Lower leg skin (tissue), 4 donors: ENCODE measurements around the gene SPOCK1. TPM values are rescaled to one million over a fixed set of nuclear protein-coding genes. Genes with fewer than 3 reads are reported as not detected.
"Not testable (repeated sequence)": the region's sequence is repeated elsewhere in the genome, so short reads cannot be mapped to it uniquely, and the experiment has no call there.

Experiments
- DNase-seq, 2 donors: peaks; one replicate each; pipeline ENCODE4 v3.0.0-alpha.2; 2019; ENCODE audit warnings: low spot score in 2 of 2
- H3K4me3 ChIP-seq: fragments of 200-600 bp; sonication (generic); 2 replicates; pipeline ENCODE4 v1.5.1; 2017; ENCODE audit warnings: mild to moderate bottlenecking, low read depth; ENCODE audit not compliant: poor library complexity, severe bottlenecking
- POLR2A ChIP-seq, 2 donors: fragments of 450-650 bp; IDR thresholded peaks; one replicate each; pipeline ENCODE4 v1.6.1; 2016 to 2017; ENCODE audit warnings: antibody characterized with exemption in 2 of 2, mild to moderate bottlenecking in 1 of 2, moderate library complexity in 1 of 2
- WGBS, 2 donors: methylation state at CpG; one replicate each; pipeline ENCODE4 v1.1.5; 2018; 5-methylcytosine and 5-hydroxymethylcytosine counted together
- intact Hi-C: fragments of 100-400 bp; cut with DNase I; formaldehyde crosslinking; loops from one replicate; pipeline ENCODE4 v1.15.0; 2023; ENCODE audit warnings: low total_unique reads
- total RNA-seq, 4 donors: library from RNA; depleted of rRNA; stranded (reverse); fragments of >200 nt; gene quantifications; one replicate each; pipeline ENCODE4 v1.1.0, GENCODE V29; 2016
- TF ChIP-seq, protein P1 (sequence below), 3 donors: fragments of 450-650 bp; IDR thresholded peaks; one replicate each; pipeline ENCODE4 v1.5.1; 2016; ENCODE audit warnings: antibody characterized with exemption in 3 of 3, mild to moderate bottlenecking in 3 of 3, moderate library complexity in 2 of 3

The SPOCK1 gene
- total RNA-seq, 4 donors from 2014 or later: 7.9 to 21.5 (median 11.7) TPM

DNA sequence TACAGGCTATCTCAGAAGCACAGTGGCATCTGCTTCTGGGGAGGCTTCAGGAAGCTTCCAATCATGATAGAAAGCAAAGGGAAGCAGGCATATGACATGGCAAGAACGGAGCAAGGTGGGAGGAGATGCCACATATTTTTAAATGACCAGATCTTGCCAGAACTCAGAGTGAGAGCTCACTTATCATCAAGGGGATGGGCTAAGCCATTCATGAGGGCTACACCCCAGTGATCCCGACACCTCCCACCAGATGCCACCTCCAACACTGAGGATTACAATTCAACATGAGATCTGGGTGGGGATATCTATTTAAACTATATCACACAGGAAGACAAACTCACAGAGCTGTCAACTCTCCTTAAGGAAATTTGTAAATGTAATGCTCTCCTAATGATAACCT is 258.8 kb downstream of the SPOCK1 start:
- TF ChIP-seq, protein P1, sequence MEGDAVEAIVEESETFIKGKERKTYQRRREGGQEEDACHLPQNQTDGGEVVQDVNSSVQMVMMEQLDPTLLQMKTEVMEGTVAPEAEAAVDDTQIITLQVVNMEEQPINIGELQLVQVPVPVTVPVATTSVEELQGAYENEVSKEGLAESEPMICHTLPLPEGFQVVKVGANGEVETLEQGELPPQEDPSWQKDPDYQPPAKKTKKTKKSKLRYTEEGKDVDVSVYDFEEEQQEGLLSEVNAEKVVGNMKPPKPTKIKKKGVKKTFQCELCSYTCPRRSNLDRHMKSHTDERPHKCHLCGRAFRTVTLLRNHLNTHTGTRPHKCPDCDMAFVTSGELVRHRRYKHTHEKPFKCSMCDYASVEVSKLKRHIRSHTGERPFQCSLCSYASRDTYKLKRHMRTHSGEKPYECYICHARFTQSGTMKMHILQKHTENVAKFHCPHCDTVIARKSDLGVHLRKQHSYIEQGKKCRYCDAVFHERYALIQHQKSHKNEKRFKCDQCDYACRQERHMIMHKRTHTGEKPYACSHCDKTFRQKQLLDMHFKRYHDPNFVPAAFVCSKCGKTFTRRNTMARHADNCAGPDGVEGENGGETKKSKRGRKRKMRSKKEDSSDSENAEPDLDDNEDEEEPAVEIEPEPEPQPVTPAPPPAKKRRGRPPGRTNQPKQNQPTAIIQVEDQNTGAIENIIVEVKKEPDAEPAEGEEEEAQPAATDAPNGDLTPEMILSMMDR (IDR thresholded peaks at IDR 0.05): no peak
- no peak for TF ChIP-seq POLR2A (IDR thresholded peaks at IDR 0.05)
- no peak for DNase-seq
- no peak overlapping the region for H3K4me3 ChIP-seq
- intact Hi-C loops: no loop called here
- WGBS, 2 donors: 85 to 94% methylated on average over 2 of the region's 2 CpGs

DNA sequence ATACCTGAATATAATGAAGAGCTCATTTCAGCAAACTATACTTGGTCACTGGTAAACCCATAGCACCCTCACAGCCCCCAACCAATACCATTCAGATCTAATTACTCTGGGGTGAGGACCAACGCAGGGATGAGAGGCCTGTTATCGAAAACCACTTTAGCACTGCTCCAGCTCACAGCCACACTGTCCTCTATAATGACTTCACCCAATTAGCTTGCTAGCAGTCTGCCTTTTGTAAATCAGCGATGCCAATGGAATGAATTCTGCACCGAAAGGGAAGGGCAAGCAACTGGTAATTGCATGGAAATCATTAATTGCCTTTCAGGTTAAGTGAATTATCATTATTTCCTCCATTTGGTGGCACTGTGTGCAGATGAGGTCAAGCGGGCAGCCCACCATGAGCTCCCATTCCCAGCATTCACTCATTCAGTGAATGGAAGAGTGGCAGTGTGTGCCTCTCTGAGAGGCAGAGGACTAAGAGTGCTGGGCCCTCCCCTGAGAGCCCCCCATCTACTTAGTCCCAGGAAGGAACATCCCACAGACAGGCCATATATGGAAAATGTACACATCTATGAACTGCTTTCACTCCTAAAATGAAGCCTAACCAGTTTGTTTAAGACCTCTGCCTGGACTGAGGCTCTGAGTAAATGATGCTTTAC is 262.1 kb downstream of the SPOCK1 start:
- DNase-seq: no peak
- 90 to 94% methylated on average over 5 of the region's 5 CpGs for WGBS, 2 donors
- TF ChIP-seq, protein P1 (IDR thresholded peaks at IDR 0.05): no peak
- no peak for TF ChIP-seq POLR2A (IDR thresholded peaks at IDR 0.05)
- intact Hi-C loops: no loop called here
- no peak overlapping the region for H3K4me3 ChIP-seq

DNA sequence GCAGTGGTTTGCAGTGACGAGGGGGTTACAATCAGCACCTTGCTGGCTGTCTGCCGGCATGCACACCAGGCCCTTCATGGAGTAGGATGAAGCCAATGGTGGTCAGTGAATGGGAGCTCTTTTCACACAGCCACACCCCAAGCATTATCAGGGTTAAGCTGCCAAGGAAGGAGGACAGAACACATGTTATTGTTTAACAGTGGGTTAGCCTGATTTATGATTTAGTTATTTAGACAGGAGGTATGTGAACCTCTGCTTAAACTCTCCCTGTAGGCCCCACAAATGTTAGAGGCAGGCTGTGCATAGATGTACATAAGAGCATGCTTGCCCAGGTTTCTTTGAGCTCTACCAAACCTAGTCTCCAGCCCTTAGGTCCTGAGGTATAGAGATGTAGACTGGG is 262.9 kb downstream of the SPOCK1 start:
- no peak for TF ChIP-seq POLR2A (IDR thresholded peaks at IDR 0.05)
- TF ChIP-seq, protein P1 (IDR thresholded peaks at IDR 0.05): no peak
- WGBS, 2 donors: 54 to 58% methylated on average over 2 of the region's 2 CpGs
- intact Hi-C loops: no loop called here
- H3K4me3 ChIP-seq: no peak overlapping the region
- DNase-seq: no peak

DNA sequence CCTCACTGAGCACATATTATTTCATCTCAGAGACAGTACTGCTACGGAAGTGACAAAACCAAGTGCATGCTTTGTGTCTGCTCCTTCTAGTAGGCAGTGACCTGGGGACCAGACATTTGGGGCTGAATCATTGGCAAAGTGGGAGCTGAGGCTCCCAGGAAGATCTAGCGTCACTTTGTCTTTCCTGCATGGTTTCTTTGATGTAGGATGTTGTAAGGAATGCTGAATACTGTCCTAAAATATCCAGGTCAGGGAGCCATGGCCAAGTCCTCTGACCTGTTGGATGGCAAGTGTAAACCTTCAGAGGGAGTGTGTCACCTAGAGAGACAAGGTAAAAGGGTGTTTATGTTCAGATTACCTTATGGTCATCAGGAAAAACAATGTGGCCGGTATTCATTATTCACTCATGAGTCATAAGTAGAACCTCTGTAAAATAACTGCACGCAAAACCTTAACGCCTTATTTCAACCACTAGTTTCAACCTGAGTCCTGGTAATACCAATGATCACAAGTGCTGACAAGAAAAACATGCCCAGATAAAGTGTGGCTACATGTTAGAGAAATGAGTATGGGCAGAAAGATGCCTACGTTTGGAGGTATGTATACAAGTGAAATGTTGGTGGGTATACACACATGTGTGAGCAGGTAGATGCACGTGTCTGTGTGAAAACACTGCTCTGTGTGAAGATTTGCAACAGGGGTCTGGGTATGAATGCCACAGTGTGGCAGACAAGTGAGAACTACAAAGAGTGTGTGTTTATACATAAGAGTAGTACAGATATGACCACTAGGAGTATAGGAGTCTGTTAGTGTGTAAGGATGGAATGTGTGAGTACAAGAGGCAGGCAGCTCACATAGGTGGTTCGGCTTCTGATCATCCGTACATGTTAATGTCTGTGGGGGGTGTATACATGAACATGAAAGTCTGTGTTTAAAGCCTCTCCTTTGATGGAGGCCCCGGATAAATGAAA is 263.9 kb downstream of the SPOCK1 start:
- H3K4me3 ChIP-seq: no peak overlapping the region
- TF ChIP-seq, protein P1 (IDR thresholded peaks at IDR 0.05): no peak
- TF ChIP-seq POLR2A (IDR thresholded peaks at IDR 0.05): no peak
- DNase-seq: no peak
- intact Hi-C loops: loop anchor here (1.0 kb wide), 1 partner anchor 25 kb away; no protein-coding TSS in a partner anchor
- 68 to 81% methylated on average over 10 of the region's 10 CpGs for WGBS, 2 donors

DNA sequence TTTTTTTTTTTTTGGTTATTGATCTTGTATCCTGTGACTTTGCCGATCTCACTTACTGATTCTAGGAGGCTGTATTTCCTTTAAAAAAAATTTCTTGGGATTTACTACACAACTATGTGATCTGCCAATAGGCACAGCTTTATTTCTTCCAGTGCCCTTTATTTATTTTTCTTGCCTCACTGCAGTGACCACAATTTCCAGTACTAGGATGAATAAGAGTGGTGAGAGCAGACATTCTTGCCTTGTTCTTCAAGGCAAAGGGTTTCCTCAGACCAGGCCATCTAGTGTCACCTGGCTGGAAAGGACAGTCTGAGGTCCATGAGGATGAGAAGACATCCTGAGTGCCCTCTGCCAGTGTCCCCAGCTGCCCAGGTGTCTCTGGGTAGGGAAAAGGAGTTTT is 265.4 kb downstream of the SPOCK1 start:
- no peak overlapping the region for H3K4me3 ChIP-seq
- intact Hi-C loops: no loop called here
- TF ChIP-seq, protein P1 (IDR thresholded peaks at IDR 0.05): no peak
- no peak for TF ChIP-seq POLR2A (IDR thresholded peaks at IDR 0.05)
- no peak for DNase-seq
- 90 to 94% methylated on average over 1 of the region's 1 CpG for WGBS, 2 donors

DNA sequence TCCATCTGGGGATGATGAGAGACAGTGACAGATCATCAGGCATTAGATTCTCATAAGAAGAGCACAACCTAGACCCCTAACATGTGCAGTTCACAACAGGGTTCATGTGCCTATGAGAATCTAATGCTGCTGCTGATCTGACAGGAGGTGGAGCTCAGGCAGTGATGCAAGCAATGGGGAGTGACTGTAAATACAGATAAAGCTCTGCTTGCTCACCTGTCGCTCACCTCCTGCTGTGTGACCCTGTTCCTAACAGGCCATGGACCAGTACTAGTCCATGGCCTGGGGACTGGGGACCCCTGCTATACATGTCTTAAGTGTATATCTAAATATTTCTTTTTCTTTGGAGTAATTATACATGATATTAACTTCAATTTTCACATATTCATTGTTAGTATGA is 265.8 kb downstream of the SPOCK1 start:
- H3K4me3 ChIP-seq, DNase-seq, intact Hi-C loops: not testable (repeated sequence)
- WGBS, 2 donors: 85 to 88% methylated on average over 1 of the region's 1 CpG
